Stimulated activated naive CD4-positive, alpha-beta T cell (primary cell): ENCODE data around the gene EML1.

Source experiments
- DNase-seq, 6 experiments: peaks; one replicate each; lab custom pipeline; 2025; lab: John Stamatoyannopoulos, UW

EML1 gene

GRCh38 chr14:99829450-99829849 lies 36.2 kb downstream of the EML1 start:
- DNase-seq: no peak

- DNase-seq: no peak
These were observed 38.1 kb downstream of the EML1 start for GRCh38 chr14:99831303-99831702.

- DNase-seq: no peak
These were observed 38.9 kb downstream of the EML1 start for GRCh38 chr14:99831903-99832685.

- no peak for DNase-seq
These were observed 44.6 kb downstream of the EML1 start for GRCh38 chr14:99837822-99838221.

GRCh38 chr14:99838639-99839134 lies 45.5 kb downstream of the EML1 start:
- no peak for DNase-seq

GRCh38 chr14:99839696-99840095 lies 46.5 kb downstream of the EML1 start:
- DNase-seq: no peak

GRCh38 chr14:99840265-99840664 lies 47.1 kb downstream of the EML1 start:
- no peak for DNase-seq

- no peak for DNase-seq
These were observed 47.6 kb downstream of the EML1 start for GRCh38 chr14:99840774-99841305.

- no peak for DNase-seq
These were observed 48.3 kb downstream of the EML1 start for GRCh38 chr14:99841436-99842071.

GRCh38 chr14:99842141-99842540 lies 48.9 kb downstream of the EML1 start:
- no peak for DNase-seq

GRCh38 chr14:99846808-99847207 lies 53.6 kb downstream of the EML1 start:
- no peak for DNase-seq

- DNase-seq: no peak
These were observed 57.5 kb downstream of the EML1 start for GRCh38 chr14:99850709-99851108.

GRCh38 chr14:99852578-99852977 lies 59.4 kb downstream of the EML1 start:
- DNase-seq: no peak

GRCh38 chr14:99853206-99853605 lies 60.0 kb downstream of the EML1 start:
- DNase-seq: no peak

- no peak for DNase-seq
These were observed 61.6 kb downstream of the EML1 start for GRCh38 chr14:99854831-99855230.

- DNase-seq: no peak
These were observed 62.1 kb downstream of the EML1 start for GRCh38 chr14:99855271-99855670.

GRCh38 chr14:99857551-99857950 lies 64.3 kb downstream of the EML1 start:
- DNase-seq: no peak

- DNase-seq: no peak
These were observed 67.0 kb downstream of the EML1 start for GRCh38 chr14:99860219-99860618.

- no peak for DNase-seq
These were observed 68.9 kb downstream of the EML1 start for GRCh38 chr14:99862136-99862535.

- no peak for DNase-seq
These were observed 69.8 kb downstream of the EML1 start for GRCh38 chr14:99863059-99863458.

- DNase-seq: no peak
These were observed 72.2 kb downstream of the EML1 start for GRCh38 chr14:99865408-99865807.

GRCh38 chr14:99870617-99871016 lies 77.4 kb downstream of the EML1 start:
- no peak for DNase-seq

- no peak for DNase-seq
These were observed 78.6 kb downstream of the EML1 start for GRCh38 chr14:99871771-99872170.
